Neural cell (in vitro differentiated cells): ENCODE results near the gene B4GALNT3.
"Not testable (repeated sequence)": the region's sequence is repeated elsewhere in the genome, so short reads cannot be mapped to it uniquely, and the experiment has no call there.

Source experiments
- SMC3 ChIP-seq: fragments of 450-650 bp; conservative IDR thresholded peaks from 2 replicates; pipeline ENCODE4 v1.6.1; 2014; ENCODE audit warnings: antibody characterized with exemption, mild to moderate bottlenecking, moderate library complexity; ENCODE audit not compliant: poor library complexity
- TAF1 ChIP-seq: IDR thresholded peaks from 2 replicates; pipeline ENCODE4 v1.6.1; 2012; ENCODE audit warnings: low read depth
- TF ChIP-seq, protein P1 (sequence below): fragments of 450-650 bp; IDR thresholded peaks from 2 replicates; pipeline ENCODE4 v1.5.1; 2014; ENCODE audit warnings: antibody characterized with exemption, mild to moderate bottlenecking, moderate library complexity; ENCODE audit not compliant: poor library complexity, severe bottlenecking

GRCh38 chr12:577994-578747 is 118.4 kb downstream of the B4GALNT3 start:
- TF ChIP-seq, protein P1, sequence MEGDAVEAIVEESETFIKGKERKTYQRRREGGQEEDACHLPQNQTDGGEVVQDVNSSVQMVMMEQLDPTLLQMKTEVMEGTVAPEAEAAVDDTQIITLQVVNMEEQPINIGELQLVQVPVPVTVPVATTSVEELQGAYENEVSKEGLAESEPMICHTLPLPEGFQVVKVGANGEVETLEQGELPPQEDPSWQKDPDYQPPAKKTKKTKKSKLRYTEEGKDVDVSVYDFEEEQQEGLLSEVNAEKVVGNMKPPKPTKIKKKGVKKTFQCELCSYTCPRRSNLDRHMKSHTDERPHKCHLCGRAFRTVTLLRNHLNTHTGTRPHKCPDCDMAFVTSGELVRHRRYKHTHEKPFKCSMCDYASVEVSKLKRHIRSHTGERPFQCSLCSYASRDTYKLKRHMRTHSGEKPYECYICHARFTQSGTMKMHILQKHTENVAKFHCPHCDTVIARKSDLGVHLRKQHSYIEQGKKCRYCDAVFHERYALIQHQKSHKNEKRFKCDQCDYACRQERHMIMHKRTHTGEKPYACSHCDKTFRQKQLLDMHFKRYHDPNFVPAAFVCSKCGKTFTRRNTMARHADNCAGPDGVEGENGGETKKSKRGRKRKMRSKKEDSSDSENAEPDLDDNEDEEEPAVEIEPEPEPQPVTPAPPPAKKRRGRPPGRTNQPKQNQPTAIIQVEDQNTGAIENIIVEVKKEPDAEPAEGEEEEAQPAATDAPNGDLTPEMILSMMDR, result not testable (repeated sequence)
- not testable (repeated sequence) for TF ChIP-seq TAF1, SMC3
